HCT116 (cell line): ENCODE measurements around the gene CLTC. TPM values are rescaled to one million over a fixed set of nuclear protein-coding genes. Genes with fewer than 3 reads are reported as not detected.
A peak's percentile ranks its signal among the peaks of the same experiment; 100 is the strongest.

Experiments used
- ATAC-seq: fragments of 200-7000 bp; cut with Tn5 transposase; 2 replicates; pipeline ENCODE4 v1.9.1; 2020; ENCODE audit warnings: mild to moderate bottlenecking, moderate library complexity
- BruUV-seq: library from RNA; stranded (reverse); fragments of 400-500 nt; replicated peaks from 2 replicates; lab custom pipeline; 2021; lab: Mats Ljungman, UMichigan
- CTCF ChIA-PET: fragments of 300-600 bp; sonication (Branson Sonifier 250); formaldehyde crosslinking; loops from one replicate; lab custom pipeline; 2021; ENCODE audit warnings: antibody characterized with exemption; lab: Charles Lee
- POLR2A ChIA-PET: fragments of 300-600, 350-600 bp; sonication (Branson Sonifier 250); formaldehyde crosslinking; loops from one replicate; lab custom pipeline; 2021; ENCODE audit warnings: antibody characterized with exemption; lab: Charles Lee
- RAD21 ChIA-PET, 2 experiments: fragments of 300-600 bp; sonication (Branson Sonifier 250); formaldehyde crosslinking; loops; one replicate each; lab custom pipeline; 2023; ENCODE audit warnings: low total read pairs in 2 of 2; ENCODE audit not compliant: uncharacterized antibody in 2 of 2, unreplicated experiment in 2 of 2, low non-redundant PET in 1 of 2; lab: Charles Lee
- DNase-seq: peaks from one replicate; pipeline ENCODE4 v3.0.0-alpha.2; 2010; ENCODE audit warnings: low read depth, low spot score
- H2AFZ ChIP-seq: fragments of 200-600 bp; shearing (Covaris generic), sonication (generic); 2 replicates; pipeline ENCODE4 v1.6.1; 2017; ENCODE audit warnings: low read depth, mixed run types, mixed read lengths, antibody characterized with exemption, low read length; ENCODE audit not compliant: poor library complexity, severe bottlenecking
- H3K27ac ChIP-seq: 2 replicates; pipeline ENCODE4 v1.5.1; 2012; ENCODE audit warnings: low read depth, low read length
- H3K27me3 ChIP-seq: fragments of 200-600 bp; sonication (generic); 2 replicates; pipeline ENCODE4 v1.6.1; 2016; ENCODE audit warnings: mixed run types, low read length, mixed read lengths; ENCODE audit not compliant: insufficient read depth
- H3K36me3 ChIP-seq, 2 experiments: fragments of 200-500 bp in 1 of 2; fragments of 200-600 bp in 1 of 2; sonication (Bioruptor generic) in 1 of 2; sonication (generic) in 1 of 2; 2 replicates each; pipeline versions ENCODE4 v1.5.1 to v1.6.1; 2014 to 2016; ENCODE audit warnings: low read length in 2 of 2, inconsistent platforms in 1 of 2, mixed read lengths in 1 of 2, mixed run types in 1 of 2; ENCODE audit not compliant: insufficient read depth in 2 of 2, control insufficient read depth in 1 of 2
- H3K4me1 ChIP-seq, 2 experiments: fragments of 200-600 bp in 1 of 2; sonication (generic) in 1 of 2; 2 replicates each; pipeline versions ENCODE4 v1.5.1 to v1.6.1; 2012 to 2017; ENCODE audit warnings: low read length in 2 of 2, inconsistent platforms in 1 of 2, mild to moderate bottlenecking in 1 of 2, mixed read lengths in 1 of 2, mixed run types in 1 of 2, moderate library complexity in 1 of 2; ENCODE audit not compliant: insufficient read depth in 2 of 2, control insufficient read depth in 1 of 2
- H3K4me2 ChIP-seq: fragments of 200-600 bp; sonication (generic); 2 replicates; pipeline ENCODE4 v1.6.1; 2017; ENCODE audit warnings: mixed run types, low read length, mixed read lengths
- H3K4me3 ChIP-seq, 2 experiments: fragments of 200-600 bp in 1 of 2; sonication (generic) in 1 of 2; replicated peaks in 1 of 2; 2 replicates each; pipeline ENCODE4 v1.5.1; 2011 to 2016; ENCODE audit warnings: low read length in 2 of 2, control low read depth in 1 of 2, low read depth in 1 of 2, mild to moderate bottlenecking in 1 of 2, mixed read lengths in 1 of 2, mixed run types in 1 of 2
- H3K79me2 ChIP-seq: fragments of 200-600 bp; sonication (generic); 2 replicates; pipeline ENCODE4 v1.6.1; 2017; ENCODE audit warnings: mild to moderate bottlenecking, mixed run types, low read length, moderate library complexity, mixed read lengths; ENCODE audit not compliant: insufficient read depth
- H3K9ac ChIP-seq: fragments of 200-600 bp; sonication (generic); 2 replicates; pipeline ENCODE4 v1.6.1; 2016; ENCODE audit warnings: low read length, mixed read lengths
- H3K9me2 ChIP-seq: fragments of 200-600 bp; sonication (generic), shearing (Covaris generic); 2 replicates; pipeline ENCODE4 v1.6.1; 2017; ENCODE audit warnings: mixed run types, mild to moderate bottlenecking, moderate library complexity; ENCODE audit not compliant: insufficient read depth
- H3K9me3 ChIP-seq, 2 experiments: fragments of 200-500 bp in 1 of 2; fragments of 200-600 bp in 1 of 2; sonication (Bioruptor generic) in 1 of 2; sonication (generic) in 1 of 2; 2 replicates each; pipeline ENCODE4 v1.6.1; 2014 to 2017; ENCODE audit warnings: low read length in 2 of 2, mixed read lengths in 2 of 2, inconsistent platforms in 1 of 2, low read depth in 1 of 2, mild to moderate bottlenecking in 1 of 2, mixed run types in 1 of 2, moderate library complexity in 1 of 2; ENCODE audit not compliant: control insufficient read depth in 1 of 2, insufficient read depth in 1 of 2
- H4K20me1 ChIP-seq: fragments of 200-600 bp; sonication (generic), shearing (Covaris generic); 2 replicates; pipeline ENCODE4 v1.6.1; 2017; ENCODE audit warnings: mixed run types, mild to moderate bottlenecking, moderate library complexity; ENCODE audit not compliant: insufficient read depth
- CBX3 ChIP-seq: IDR thresholded peaks from 2 replicates; pipeline ENCODE4 v1.6.1; 2012; ENCODE audit warnings: low read depth
- EGR1 ChIP-seq: IDR thresholded peaks from 2 replicates; pipeline ENCODE4 v1.6.1; 2012; ENCODE audit warnings: low read depth
- ELF1 ChIP-seq: IDR thresholded peaks from 2 replicates; pipeline ENCODE4 v1.6.1; 2012; ENCODE audit warnings: low read depth, borderline replicate concordance
- EZH2 ChIP-seq: fragments of 200-600 bp; sonication (generic); IDR thresholded peaks from 2 replicates; pipeline ENCODE4 v1.6.1; 2017; ENCODE audit warnings: antibody characterized with exemption, mixed run types
- EZH2phosphoT487 ChIP-seq: fragments of 200-600 bp; IDR thresholded peaks from 2 replicates; pipeline ENCODE4 v1.6.1; 2018; ENCODE audit warnings: antibody characterized with exemption, borderline replicate concordance
- FOSL1 ChIP-seq: IDR thresholded peaks from 2 replicates; pipeline ENCODE4 v1.6.1; 2012; ENCODE audit warnings: low read depth
- JUND ChIP-seq: IDR thresholded peaks from 2 replicates; pipeline ENCODE4 v1.6.1; 2012
- POLR2A ChIP-seq: IDR thresholded peaks from 2 replicates; pipeline ENCODE4 v1.7.0; 2011; ENCODE audit warnings: borderline replicate concordance; ENCODE audit not compliant: insufficient read depth, insufficient read length; ENCODE audit errors: extremely low read depth
- POLR2AphosphoS5 ChIP-seq: IDR thresholded peaks from 2 replicates; pipeline ENCODE4 v1.6.1; 2011; ENCODE audit warnings: mild to moderate bottlenecking, low read depth, low read length, moderate library complexity
- RAD21 ChIP-seq: IDR thresholded peaks from 2 replicates; pipeline ENCODE4 v1.6.1; 2012; ENCODE audit warnings: low read depth, mild to moderate bottlenecking
- SP1 ChIP-seq: IDR thresholded peaks from 2 replicates; pipeline ENCODE4 v1.6.1; 2012; ENCODE audit warnings: low read depth
- SRF ChIP-seq: IDR thresholded peaks from 2 replicates; pipeline ENCODE4 v1.6.1; 2012; ENCODE audit warnings: low read depth
- ZFX ChIP-seq: fragments of 450-650 bp; IDR thresholded peaks from 2 replicates; pipeline ENCODE4 v1.6.1; 2017
- ZNF274 ChIP-seq: fragments of 200-500 bp; sonication (Bioruptor generic); IDR thresholded peaks from 2 replicates; pipeline ENCODE4 v1.6.1; 2014; ENCODE audit warnings: mild to moderate bottlenecking, low read depth, low read length, inconsistent platforms
- intact Hi-C: fragments of 100-400 bp; cut with micrococcal nuclease; formaldehyde crosslinking; loops from 2 replicates; pipeline ENCODE4 v1.10.0; 2022
- total RNA-seq: library from RNA; stranded (reverse); gene quantifications from one replicate; pipeline ENCODE4 v1.2.1, GENCODE V29; 2021; ENCODE audit not compliant: unreplicated experiment
- TF ChIP-seq, protein P1 (sequence below): IDR thresholded peaks from 2 replicates; pipeline ENCODE4 v1.6.1; 2012; ENCODE audit warnings: low read depth
- TF ChIP-seq, protein P2 (sequence below), 3 experiments: fragments of 200-600 bp in 1 of 3; sonication (generic) in 1 of 3; IDR thresholded peaks in 2 of 3; conservative IDR thresholded peaks in 1 of 3; 2 replicates each; pipeline ENCODE4 v1.5.1; 2012 to 2017; ENCODE audit warnings: low read depth in 2 of 3, low read length in 2 of 3, antibody characterized with exemption in 1 of 3, borderline replicate concordance in 1 of 3, control low read depth in 1 of 3, mild to moderate bottlenecking in 1 of 3, mixed read lengths in 1 of 3, mixed run types in 1 of 3, moderate library complexity in 1 of 3; ENCODE audit not compliant: insufficient read depth in 1 of 3
- TF ChIP-seq, protein P3 (sequence below): IDR thresholded peaks from 2 replicates; pipeline ENCODE4 v1.6.1; 2012
- TF ChIP-seq, protein P4 (sequence below): IDR thresholded peaks from 2 replicates; pipeline ENCODE4 v1.6.1; 2012

Gene CLTC
- total RNA-seq, 1 experiment from 2014 or later = 351 TPM

DNA sequence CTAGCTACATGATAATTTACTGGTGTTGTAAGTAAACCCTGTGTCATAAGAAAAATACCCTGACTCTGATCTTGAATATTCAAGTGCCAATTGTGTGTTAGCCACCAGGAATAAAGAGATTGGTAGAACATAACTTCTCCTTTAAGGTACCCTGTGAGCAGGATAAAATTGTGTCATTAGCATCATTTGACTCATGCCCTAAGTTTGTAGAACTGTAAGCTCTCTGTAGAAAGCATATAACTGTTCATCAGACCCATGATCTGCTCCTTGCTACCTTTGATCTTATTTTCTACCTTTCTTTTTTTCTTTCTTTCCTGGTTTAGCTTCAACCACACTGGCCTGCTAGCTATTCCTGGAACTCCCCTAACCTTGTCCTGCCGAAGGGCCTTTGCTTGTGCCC is 51.7 kb downstream of the CLTC start:
- Histone ChIP-seq H3K4me3 (no peak overlapping the region), H3K4me2 (no peak overlapping the region)
- no peak for TF ChIP-seq ELF1
- no peak for TF ChIP-seq SRF
- no peak for TF ChIP-seq CBX3
- no peak for TF ChIP-seq ZFX
- TF ChIP-seq, protein P1, sequence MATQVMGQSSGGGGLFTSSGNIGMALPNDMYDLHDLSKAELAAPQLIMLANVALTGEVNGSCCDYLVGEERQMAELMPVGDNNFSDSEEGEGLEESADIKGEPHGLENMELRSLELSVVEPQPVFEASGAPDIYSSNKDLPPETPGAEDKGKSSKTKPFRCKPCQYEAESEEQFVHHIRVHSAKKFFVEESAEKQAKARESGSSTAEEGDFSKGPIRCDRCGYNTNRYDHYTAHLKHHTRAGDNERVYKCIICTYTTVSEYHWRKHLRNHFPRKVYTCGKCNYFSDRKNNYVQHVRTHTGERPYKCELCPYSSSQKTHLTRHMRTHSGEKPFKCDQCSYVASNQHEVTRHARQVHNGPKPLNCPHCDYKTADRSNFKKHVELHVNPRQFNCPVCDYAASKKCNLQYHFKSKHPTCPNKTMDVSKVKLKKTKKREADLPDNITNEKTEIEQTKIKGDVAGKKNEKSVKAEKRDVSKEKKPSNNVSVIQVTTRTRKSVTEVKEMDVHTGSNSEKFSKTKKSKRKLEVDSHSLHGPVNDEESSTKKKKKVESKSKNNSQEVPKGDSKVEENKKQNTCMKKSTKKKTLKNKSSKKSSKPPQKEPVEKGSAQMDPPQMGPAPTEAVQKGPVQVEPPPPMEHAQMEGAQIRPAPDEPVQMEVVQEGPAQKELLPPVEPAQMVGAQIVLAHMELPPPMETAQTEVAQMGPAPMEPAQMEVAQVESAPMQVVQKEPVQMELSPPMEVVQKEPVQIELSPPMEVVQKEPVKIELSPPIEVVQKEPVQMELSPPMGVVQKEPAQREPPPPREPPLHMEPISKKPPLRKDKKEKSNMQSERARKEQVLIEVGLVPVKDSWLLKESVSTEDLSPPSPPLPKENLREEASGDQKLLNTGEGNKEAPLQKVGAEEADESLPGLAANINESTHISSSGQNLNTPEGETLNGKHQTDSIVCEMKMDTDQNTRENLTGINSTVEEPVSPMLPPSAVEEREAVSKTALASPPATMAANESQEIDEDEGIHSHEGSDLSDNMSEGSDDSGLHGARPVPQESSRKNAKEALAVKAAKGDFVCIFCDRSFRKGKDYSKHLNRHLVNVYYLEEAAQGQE = no peak
- no peak for TF ChIP-seq EGR1
- TF ChIP-seq JUND = no peak
- TF ChIP-seq POLR2AphosphoS5 = no peak
- TF ChIP-seq FOSL1 = no peak
- TF ChIP-seq, protein P2, sequence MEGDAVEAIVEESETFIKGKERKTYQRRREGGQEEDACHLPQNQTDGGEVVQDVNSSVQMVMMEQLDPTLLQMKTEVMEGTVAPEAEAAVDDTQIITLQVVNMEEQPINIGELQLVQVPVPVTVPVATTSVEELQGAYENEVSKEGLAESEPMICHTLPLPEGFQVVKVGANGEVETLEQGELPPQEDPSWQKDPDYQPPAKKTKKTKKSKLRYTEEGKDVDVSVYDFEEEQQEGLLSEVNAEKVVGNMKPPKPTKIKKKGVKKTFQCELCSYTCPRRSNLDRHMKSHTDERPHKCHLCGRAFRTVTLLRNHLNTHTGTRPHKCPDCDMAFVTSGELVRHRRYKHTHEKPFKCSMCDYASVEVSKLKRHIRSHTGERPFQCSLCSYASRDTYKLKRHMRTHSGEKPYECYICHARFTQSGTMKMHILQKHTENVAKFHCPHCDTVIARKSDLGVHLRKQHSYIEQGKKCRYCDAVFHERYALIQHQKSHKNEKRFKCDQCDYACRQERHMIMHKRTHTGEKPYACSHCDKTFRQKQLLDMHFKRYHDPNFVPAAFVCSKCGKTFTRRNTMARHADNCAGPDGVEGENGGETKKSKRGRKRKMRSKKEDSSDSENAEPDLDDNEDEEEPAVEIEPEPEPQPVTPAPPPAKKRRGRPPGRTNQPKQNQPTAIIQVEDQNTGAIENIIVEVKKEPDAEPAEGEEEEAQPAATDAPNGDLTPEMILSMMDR (IDR thresholded peaks at IDR 0.05 in 2 of 3, conservative IDR thresholded peaks at IDR 0.05 in 1 of 3; ENCODE audit: borderline replicate concordance in 1 of 3, insufficient read depth in 1 of 3, low read depth in 2 of 3, low read length in 2 of 3) = no peak
- no peak for TF ChIP-seq EZH2
- no peak for TF ChIP-seq POLR2A
- TF ChIP-seq, protein P3, sequence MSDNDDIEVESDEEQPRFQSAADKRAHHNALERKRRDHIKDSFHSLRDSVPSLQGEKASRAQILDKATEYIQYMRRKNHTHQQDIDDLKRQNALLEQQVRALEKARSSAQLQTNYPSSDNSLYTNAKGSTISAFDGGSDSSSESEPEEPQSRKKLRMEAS = no peak
- TF ChIP-seq, protein P4, sequence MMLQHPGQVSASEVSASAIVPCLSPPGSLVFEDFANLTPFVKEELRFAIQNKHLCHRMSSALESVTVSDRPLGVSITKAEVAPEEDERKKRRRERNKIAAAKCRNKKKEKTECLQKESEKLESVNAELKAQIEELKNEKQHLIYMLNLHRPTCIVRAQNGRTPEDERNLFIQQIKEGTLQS = no peak
- TF ChIP-seq RAD21 = no peak
- TF ChIP-seq SP1 = no peak
- no peak for TF ChIP-seq EZH2phosphoT487
- no peak for TF ChIP-seq ZNF274
- TF ChIP-seq, all 23 proteins: peak for 0
- DNase-seq = no peak
- intact Hi-C loops = no loop called here
- H4K20me1 ChIP-seq = peaks cover 10% of the 10 kb centered on the region; the same call in 1 of the 2 replicates
- RAD21 ChIA-PET = no interaction called here
- no peak overlapping the region for H2AFZ ChIP-seq
- 0 out of 2 replicates have a peak overlapping the region, but pooled peaks have one; percentile 5 for H3K27ac ChIP-seq
- POLR2A ChIA-PET = interaction anchor here (1.3 kb wide), 1 partner anchor 11 kb away, joined by 4 read pairs; no protein-coding TSS in a partner anchor
- no peak overlapping the region for H3K9ac ChIP-seq
- H3K79me2 ChIP-seq = peaks cover 97% of the 10 kb centered on the region
- peaks cover 71 to 85% of the 10 kb centered on the region in 2 experiments for H3K36me3 ChIP-seq
- BruUV-seq = no TSS peak
- no peaks in the 10 kb centered on the region for H3K9me2 ChIP-seq
- no peak for ATAC-seq
- no peaks in the 10 kb centered on the region for H3K9me3 ChIP-seq
- CTCF ChIA-PET = interaction anchor here (1.3 kb wide), 1 partner anchor 243 kb away, joined by 3 read pairs; no protein-coding TSS in a partner anchor
- H3K4me1 ChIP-seq = peaks cover 25 to 40% of the 10 kb centered on the region in 2 experiments
- no peaks in the 10 kb centered on the region for H3K27me3 ChIP-seq
